H1 (cell line): ENCODE measurements around the gene SERPINA12.

Source experiments
- CHD2 ChIP-seq: IDR thresholded peaks from 2 replicates; pipeline ENCODE4 v1.6.1; 2012; ENCODE audit warnings: low read length, improper control_type of control experiment
- EP300 ChIP-seq, 2 experiments: IDR thresholded peaks; 1 replicate in 1 of 2; 2 replicates in 1 of 2; pipeline ENCODE4 v1.6.1; 2011 to 2012; ENCODE audit warnings: low read depth in 2 of 2, low read length in 2 of 2, mild to moderate bottlenecking in 2 of 2, borderline replicate concordance in 1 of 2, inconsistent platforms in 1 of 2, moderate library complexity in 1 of 2
- GTF2F1 ChIP-seq: IDR thresholded peaks from 2 replicates; pipeline ENCODE4 v1.6.1; 2012; ENCODE audit warnings: low read depth, low read length, improper control_type of control experiment, borderline replicate concordance
- MAX ChIP-seq: IDR thresholded peaks from 2 replicates; pipeline ENCODE4 v1.6.1; 2012; ENCODE audit warnings: inconsistent platforms
- NRF1 ChIP-seq: IDR thresholded peaks from 2 replicates; pipeline ENCODE4 v1.6.1; 2011; ENCODE audit warnings: mild to moderate bottlenecking, low read depth, low read length, improper control_type of control experiment
- POLR2A ChIP-seq, 2 experiments: IDR thresholded peaks; 1 replicate in 1 of 2; 2 replicates in 1 of 2; pipeline ENCODE4 v1.6.1; 2011; ENCODE audit warnings: low read depth in 2 of 2, low read length in 2 of 2, mild to moderate bottlenecking in 2 of 2; ENCODE audit errors: control extremely low read depth in 1 of 2
- SIN3A ChIP-seq, 2 experiments: IDR thresholded peaks in 1 of 2; conservative IDR thresholded peaks in 1 of 2; 2 replicates each; pipeline ENCODE4 v1.6.1; 2011 to 2012; ENCODE audit warnings: low read length in 2 of 2, improper control_type of control experiment in 1 of 2, low read depth in 1 of 2, mild to moderate bottlenecking in 1 of 2
- SP1 ChIP-seq: IDR thresholded peaks from 2 replicates; pipeline ENCODE4 v1.6.1; 2011; ENCODE audit warnings: low read depth, low read length
- SP4 ChIP-seq: IDR thresholded peaks from 2 replicates; pipeline ENCODE4 v1.6.1; 2012; ENCODE audit warnings: low read length, inconsistent platforms
- TBP ChIP-seq: IDR thresholded peaks from 2 replicates; pipeline ENCODE4 v1.6.1; 2011; ENCODE audit warnings: low read depth, low read length, improper control_type of control experiment
- TCF12 ChIP-seq: IDR thresholded peaks from 2 replicates; pipeline ENCODE4 v1.6.1; 2011; ENCODE audit warnings: low read depth, mild to moderate bottlenecking, low read length
- YY1 ChIP-seq: IDR thresholded peaks from 2 replicates; pipeline ENCODE4 v1.6.1; 2011; ENCODE audit warnings: low read depth, mild to moderate bottlenecking, low read length
- TF ChIP-seq, protein P1 (sequence below), 3 experiments: IDR thresholded peaks; 1 replicate in 2 of 3; 2 replicates in 1 of 3; pipeline versions ENCODE4 v1.5.1 to v1.6.1; 2011; ENCODE audit warnings: low read length in 3 of 3, mild to moderate bottlenecking in 3 of 3, inconsistent platforms in 2 of 3, low read depth in 1 of 3, moderate library complexity in 1 of 3; ENCODE audit not compliant: insufficient read depth in 1 of 3; ENCODE audit errors: control extremely low read depth in 1 of 3
- TF ChIP-seq, protein P2 (sequence below): IDR thresholded peaks from 2 replicates; pipeline ENCODE4 v1.6.1; 2012; ENCODE audit warnings: inconsistent platforms

DNA sequence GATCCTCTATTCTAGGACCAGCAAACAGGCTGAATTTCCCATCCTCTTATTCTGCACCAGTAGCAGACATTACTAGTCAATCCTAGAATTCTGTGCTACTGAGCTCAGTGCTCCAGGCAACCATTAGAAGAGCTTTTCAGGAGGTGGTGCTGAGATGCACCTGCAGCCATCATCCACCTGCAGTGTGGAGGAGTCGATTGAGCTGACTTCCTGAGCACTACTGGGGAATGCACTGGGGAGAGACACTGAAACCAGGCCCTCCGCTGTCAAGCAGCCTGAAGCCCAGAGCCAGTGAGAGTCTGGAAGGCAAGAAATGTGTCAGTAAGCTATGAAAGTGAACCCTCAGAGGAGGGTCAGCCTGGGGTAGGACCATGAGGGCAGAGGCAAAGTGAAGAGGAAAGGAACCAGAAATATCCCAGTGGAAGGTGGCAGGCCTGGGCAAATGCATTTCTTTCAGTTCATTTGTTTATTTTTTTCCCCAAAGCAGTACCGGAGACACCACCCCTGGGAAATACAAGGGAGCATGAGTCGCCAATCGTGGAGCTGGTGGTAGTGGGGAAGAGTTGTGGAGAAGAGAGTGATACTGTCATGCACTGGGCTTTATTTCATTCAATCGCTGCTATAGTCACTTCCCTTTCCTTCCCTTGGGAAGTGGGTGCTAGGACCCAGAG lies 28.9 kb upstream of the SERPINA12 start:
- TF ChIP-seq, protein P1, sequence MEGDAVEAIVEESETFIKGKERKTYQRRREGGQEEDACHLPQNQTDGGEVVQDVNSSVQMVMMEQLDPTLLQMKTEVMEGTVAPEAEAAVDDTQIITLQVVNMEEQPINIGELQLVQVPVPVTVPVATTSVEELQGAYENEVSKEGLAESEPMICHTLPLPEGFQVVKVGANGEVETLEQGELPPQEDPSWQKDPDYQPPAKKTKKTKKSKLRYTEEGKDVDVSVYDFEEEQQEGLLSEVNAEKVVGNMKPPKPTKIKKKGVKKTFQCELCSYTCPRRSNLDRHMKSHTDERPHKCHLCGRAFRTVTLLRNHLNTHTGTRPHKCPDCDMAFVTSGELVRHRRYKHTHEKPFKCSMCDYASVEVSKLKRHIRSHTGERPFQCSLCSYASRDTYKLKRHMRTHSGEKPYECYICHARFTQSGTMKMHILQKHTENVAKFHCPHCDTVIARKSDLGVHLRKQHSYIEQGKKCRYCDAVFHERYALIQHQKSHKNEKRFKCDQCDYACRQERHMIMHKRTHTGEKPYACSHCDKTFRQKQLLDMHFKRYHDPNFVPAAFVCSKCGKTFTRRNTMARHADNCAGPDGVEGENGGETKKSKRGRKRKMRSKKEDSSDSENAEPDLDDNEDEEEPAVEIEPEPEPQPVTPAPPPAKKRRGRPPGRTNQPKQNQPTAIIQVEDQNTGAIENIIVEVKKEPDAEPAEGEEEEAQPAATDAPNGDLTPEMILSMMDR (IDR thresholded peaks at IDR 0.05; ENCODE audit: control extremely low read depth in 1 of 3, insufficient read depth in 1 of 3, low read depth in 1 of 3, low read length in 3 of 3), result no peak
- no peak for TF ChIP-seq YY1
- no peak for TF ChIP-seq MAX
- TF ChIP-seq TCF12, result no peak
- no peak for TF ChIP-seq SP4
- TF ChIP-seq NRF1, result no peak
- TF ChIP-seq SP1, result no peak
- TF ChIP-seq POLR2A (IDR thresholded peaks at IDR 0.05; ENCODE audit: control extremely low read depth in 1 of 2, low read depth in 2 of 2, low read length in 2 of 2), result no peak
- TF ChIP-seq CHD2, result no peak
- no peak for TF ChIP-seq GTF2F1
- TF ChIP-seq SIN3A (conservative IDR thresholded peaks at IDR 0.05 in 1 of 2, IDR thresholded peaks at IDR 0.05 in 1 of 2; ENCODE audit: low read depth in 1 of 2, low read length in 2 of 2), result no peak
- no peak for TF ChIP-seq EP300 (IDR thresholded peaks at IDR 0.05; ENCODE audit: borderline replicate concordance in 1 of 2, low read depth in 2 of 2, low read length in 2 of 2)
- TF ChIP-seq, protein P2, sequence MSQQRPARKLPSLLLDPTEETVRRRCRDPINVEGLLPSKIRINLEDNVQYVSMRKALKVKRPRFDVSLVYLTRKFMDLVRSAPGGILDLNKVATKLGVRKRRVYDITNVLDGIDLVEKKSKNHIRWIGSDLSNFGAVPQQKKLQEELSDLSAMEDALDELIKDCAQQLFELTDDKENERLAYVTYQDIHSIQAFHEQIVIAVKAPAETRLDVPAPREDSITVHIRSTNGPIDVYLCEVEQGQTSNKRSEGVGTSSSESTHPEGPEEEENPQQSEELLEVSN, result no peak
- no peak for TF ChIP-seq TBP
